CD4-positive, alpha-beta memory T cell (primary cell): ENCODE measurements around the gene RPGRIP1. TPM values are rescaled to one million over a fixed set of nuclear protein-coding genes. Genes with fewer than 3 reads are reported as not detected.
"Not testable (repeated sequence)": the region's sequence is repeated elsewhere in the genome, so short reads cannot be mapped to it uniquely, and the experiment has no call there.

Experiments used
- CTCF ChIA-PET: fragments of 350-600 bp; sonication (Branson Sonifier 250); formaldehyde crosslinking; loops from one replicate; lab custom pipeline; 2021; ENCODE audit warnings: inconsistent platforms; ENCODE audit not compliant: partially characterized antibody; lab: Charles Lee
- POLR2A ChIA-PET: fragments of 350-600 bp; sonication (Branson Sonifier 250); formaldehyde crosslinking; loops from one replicate; lab custom pipeline; 2021; ENCODE audit not compliant: partially characterized antibody; lab: Charles Lee
- DNase-seq, 5 donors: peaks; one replicate each; pipeline versions ENCODE4 v3.0.0 to v3.0.0-alpha.2; 2020 to 2022; ENCODE audit warnings: mixed read lengths in 1 of 5
- H3K27ac ChIP-seq: one replicate; pipeline ENCODE4 v1.7.0; 2013; ENCODE audit warnings: low read depth, low read length
- H3K27me3 ChIP-seq: 2 replicates; pipeline ENCODE4 v1.7.0; 2013; ENCODE audit warnings: mild to moderate bottlenecking, low read length, moderate library complexity; ENCODE audit not compliant: insufficient read depth
- H3K36me3 ChIP-seq: 2 replicates; pipeline ENCODE4 v1.7.0; 2013; ENCODE audit warnings: mild to moderate bottlenecking, low read length, moderate library complexity; ENCODE audit not compliant: insufficient read depth
- H3K4me1 ChIP-seq: 2 replicates; pipeline ENCODE4 v1.7.0; 2013; ENCODE audit warnings: mild to moderate bottlenecking, low read length, moderate library complexity; ENCODE audit not compliant: insufficient read depth
- H3K4me3 ChIP-seq, 2 donors: one replicate each; pipeline ENCODE4 v1.7.0; 2013; ENCODE audit warnings: low read length in 2 of 2, mild to moderate bottlenecking in 1 of 2
- H3K9me3 ChIP-seq, 2 donors: one replicate each; pipeline ENCODE4 v1.7.0; 2013; ENCODE audit warnings: low read length in 2 of 2, control low read depth in 1 of 2; ENCODE audit not compliant: control insufficient read depth in 1 of 2
- H3K27ac Mint-ChIP-seq, 7 donors: one replicate each; pipeline ENCODE4 v1.8.0; 2020 to 2021; ENCODE audit warnings: mixed read lengths in 7 of 7, mild to moderate bottlenecking in 6 of 7, inconsistent platforms in 3 of 7, moderate library complexity in 3 of 7
- H3K27me3 Mint-ChIP-seq, 2 donors: one replicate each; pipeline ENCODE4 v1.8.0; 2020 to 2021; ENCODE audit warnings: mixed read lengths in 2 of 2
- H3K36me3 Mint-ChIP-seq, 2 donors: one replicate each; pipeline ENCODE4 v1.8.0; 2020 to 2021; ENCODE audit warnings: mixed read lengths in 2 of 2, inconsistent platforms in 1 of 2, mild to moderate bottlenecking in 1 of 2
- H3K4me1 Mint-ChIP-seq, 4 donors: one replicate each; pipeline ENCODE4 v1.8.0; 2020 to 2021; ENCODE audit warnings: mixed read lengths in 4 of 4, mild to moderate bottlenecking in 1 of 4
- H3K4me3 Mint-ChIP-seq, 8 donors: one replicate each; pipeline ENCODE4 v1.8.0; 2020 to 2021; ENCODE audit warnings: mixed read lengths in 8 of 8, mild to moderate bottlenecking in 7 of 8, moderate library complexity in 6 of 8, inconsistent platforms in 3 of 8
- H3K9me3 Mint-ChIP-seq, 8 donors: one replicate each; pipeline ENCODE4 v1.8.0; 2020 to 2021; ENCODE audit warnings: mixed read lengths in 8 of 8, mild to moderate bottlenecking in 5 of 8, inconsistent platforms in 3 of 8, moderate library complexity in 1 of 8
- intact Hi-C: fragments of 100-400 bp; cut with micrococcal nuclease; formaldehyde crosslinking; loops from one replicate; pipeline ENCODE4 v1.15.1; 2023
- polyA plus RNA-seq, 2 donors: library from polyadenylated mRNA; unstranded; fragments of 300-500 nt; fragmentation: Illumina TruSeq; gene quantifications; one replicate each; pipeline ENCODE4 v1.2.3, GENCODE V29; 2021
- total RNA-seq, 2 experiments: library from RNA; stranded (reverse); gene quantifications; one replicate each; pipeline ENCODE4 v1.2.3, GENCODE V29; 2021

RPGRIP1 gene
- total and polyA plus RNA-seq, 4 experiments from 2014 or later, result 0.47 TPM; not detected in 3

DNA sequence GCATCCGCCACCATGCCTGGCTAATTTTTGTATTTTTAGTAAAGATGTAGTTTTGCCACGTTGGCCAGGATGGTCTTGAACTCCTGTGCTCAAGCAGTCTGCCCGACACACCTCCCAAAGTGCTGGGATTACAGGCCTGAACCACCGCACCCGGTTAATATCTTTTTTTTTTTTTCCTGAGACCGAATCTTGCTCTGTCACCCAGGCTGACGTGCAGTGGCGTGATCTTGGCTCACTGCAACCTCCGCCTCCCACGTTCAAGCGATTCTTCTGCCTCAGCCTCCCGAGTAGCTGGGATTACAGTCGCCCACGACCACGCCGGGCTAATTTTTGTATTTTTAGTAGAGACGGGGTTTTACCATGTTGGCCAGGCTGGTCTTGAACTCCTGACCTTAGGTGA, 7.2 kb upstream of the RPGRIP1 start:
- H3K27ac Mint-ChIP-seq, POLR2A ChIA-PET, DNase-seq, H3K4me3 ChIP-seq, H3K27me3 Mint-ChIP-seq, H3K9me3 Mint-ChIP-seq, H3K36me3 ChIP-seq, H3K4me3 Mint-ChIP-seq, H3K9me3 ChIP-seq, H3K27ac ChIP-seq, H3K27me3 ChIP-seq, CTCF ChIA-PET, intact Hi-C loops: not testable (repeated sequence)
- H3K36me3 Mint-ChIP-seq, result peaks cover 8 to 21% of the 10 kb centered on the region in 2 donors
- peaks cover 8 to 25% (median 15%) of the 10 kb centered on the region in 4 donors for H3K4me1 Mint-ChIP-seq
- H3K4me1 ChIP-seq, result peaks cover 15% of the 10 kb centered on the region

GRCh38 chr14:21275261-21275858, 4.5 kb upstream of the RPGRIP1 start:
- H3K4me3 Mint-ChIP-seq, result peak overlapping the region in 5 of 8 donors; percentile 23 to 71 (median 39)
- Histone ChIP-seq H3K9me3 (no peaks in the 10 kb centered on the region), H3K27me3 (no peaks in the 10 kb centered on the region), H3K4me3 (no peak overlapping the region), H3K27ac (no peak overlapping the region), H3K36me3 (no peaks in the 10 kb centered on the region), H3K4me1 (peaks cover 2% of the 10 kb centered on the region)
- POLR2A ChIA-PET, result interaction anchor here (0.6 to 1.5 kb wide), 3 partner anchors 10 to 25 kb away, joined by 3 to 6 read pairs (median 3); no protein-coding TSS in a partner anchor
- peak overlapping the region; percentile 5 to 88 (median 61) for H3K27ac Mint-ChIP-seq
- CTCF ChIA-PET, result interaction anchor here (0.6 to 1.8 kb wide), 4 partner anchors 11 to 254 kb away, joined by 3 to 5 read pairs (median 3); no protein-coding TSS in a partner anchor
- H3K9me3 Mint-ChIP-seq, result no peaks in the 10 kb centered on the region
- intact Hi-C loops, result no loop called here
- peaks cover 3 to 5% (median 4%) of the 10 kb centered on the region in 4 donors for H3K4me1 Mint-ChIP-seq
- no peak for DNase-seq
- H3K27me3 Mint-ChIP-seq, result no peaks in the 10 kb centered on the region
- no peaks in the 10 kb centered on the region for H3K36me3 Mint-ChIP-seq

GRCh38 chr14:21278632-21279031, 1.3 kb upstream of the RPGRIP1 start:
- H3K4me1 Mint-ChIP-seq, result peaks cover 3 to 5% (median 4%) of the 10 kb centered on the region in 4 donors
- H3K27ac Mint-ChIP-seq, result no peak overlapping the region
- Histone ChIP-seq H3K27me3 (no peaks in the 10 kb centered on the region), H3K9me3 (no peaks in the 10 kb centered on the region), H3K27ac (no peak overlapping the region), H3K4me1 (no peaks in the 10 kb centered on the region), H3K36me3 (no peaks in the 10 kb centered on the region), H3K4me3 (no peak overlapping the region)
- H3K27me3 Mint-ChIP-seq, result no peaks in the 10 kb centered on the region
- CTCF ChIA-PET, result interaction anchor here (0.7 kb wide), 1 partner anchor 231 kb away, joined by 3 read pairs; no protein-coding TSS in a partner anchor
- H3K9me3 Mint-ChIP-seq, result no peaks in the 10 kb centered on the region
- H3K4me3 Mint-ChIP-seq, result no peak overlapping the region
- no peaks in the 10 kb centered on the region for H3K36me3 Mint-ChIP-seq
- no peak for DNase-seq
- POLR2A ChIA-PET, result no interaction called here
- intact Hi-C loops, result no loop called here

DNA sequence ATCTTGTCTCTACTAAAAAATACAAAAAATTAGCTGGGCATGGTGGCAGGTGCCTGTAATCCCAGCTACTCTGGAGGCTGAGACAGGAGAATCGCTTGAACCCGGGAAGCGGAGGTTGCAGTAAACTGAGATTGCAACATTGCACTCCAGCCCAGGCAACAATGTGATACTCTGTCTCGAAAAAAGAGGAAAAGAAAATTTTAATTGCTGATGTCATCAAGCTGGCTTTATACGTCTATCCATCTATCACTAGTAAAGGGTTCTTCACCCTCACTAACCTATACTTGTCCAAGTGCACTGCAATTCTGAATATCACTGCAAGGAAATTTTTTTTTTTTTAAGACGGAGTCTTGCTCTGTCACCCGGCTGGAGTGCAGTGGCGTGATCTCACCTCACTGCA, 2.0 kb downstream of the RPGRIP1 start:
- H3K4me1 Mint-ChIP-seq, intact Hi-C loops, H3K36me3 ChIP-seq, H3K27me3 Mint-ChIP-seq, H3K36me3 Mint-ChIP-seq, H3K27ac Mint-ChIP-seq, H3K9me3 Mint-ChIP-seq, H3K4me3 Mint-ChIP-seq, CTCF ChIA-PET, H3K4me3 ChIP-seq, H3K4me1 ChIP-seq, DNase-seq, H3K27ac ChIP-seq, POLR2A ChIA-PET, H3K27me3 ChIP-seq, H3K9me3 ChIP-seq: not testable (repeated sequence)

DNA sequence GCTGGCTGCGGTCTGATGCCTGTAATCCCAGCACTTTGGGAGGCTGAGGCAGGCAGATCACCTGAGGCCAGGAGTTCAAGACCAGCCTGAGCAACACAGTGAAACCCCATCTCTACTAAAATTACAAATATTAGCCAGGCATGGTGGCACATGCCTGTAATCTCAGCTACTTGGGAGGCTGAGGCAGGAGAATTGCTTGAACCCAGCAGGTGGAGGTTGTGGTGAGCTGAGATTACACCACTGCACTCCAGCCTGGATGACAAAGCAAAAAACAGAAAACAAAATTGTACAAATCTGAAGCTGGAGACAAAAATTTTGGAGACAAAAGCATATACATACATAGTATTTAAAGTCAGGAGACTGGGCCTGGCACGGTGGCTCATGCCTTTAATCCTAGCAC, 6.6 kb downstream of the RPGRIP1 start:
- H3K36me3 ChIP-seq, H3K9me3 ChIP-seq, H3K27me3 ChIP-seq, H3K4me1 Mint-ChIP-seq, H3K4me3 ChIP-seq, DNase-seq, H3K27ac ChIP-seq, H3K9me3 Mint-ChIP-seq, intact Hi-C loops, H3K4me1 ChIP-seq, H3K27ac Mint-ChIP-seq, H3K27me3 Mint-ChIP-seq, POLR2A ChIA-PET, CTCF ChIA-PET, H3K36me3 Mint-ChIP-seq, H3K4me3 Mint-ChIP-seq: not testable (repeated sequence)

- H3K27me3 ChIP-seq, result no peaks in the 10 kb centered on the region
- H3K27ac ChIP-seq, result no peak overlapping the region
- H3K9me3 Mint-ChIP-seq, result no peaks in the 10 kb centered on the region
- no peak overlapping the region for H3K27ac Mint-ChIP-seq
- no peak overlapping the region for H3K4me3 ChIP-seq
- no peaks in the 10 kb centered on the region for H3K36me3 ChIP-seq
- POLR2A ChIA-PET, result no interaction called here
- CTCF ChIA-PET, result no interaction called here
- intact Hi-C loops, result no loop called here
- H3K4me3 Mint-ChIP-seq, result no peak overlapping the region
- no peaks in the 10 kb centered on the region for H3K9me3 ChIP-seq
- H3K4me1 Mint-ChIP-seq, result no peaks in the 10 kb centered on the region
- H3K36me3 Mint-ChIP-seq, result no peaks in the 10 kb centered on the region
- H3K27me3 Mint-ChIP-seq, result peaks cover 0 to 4% of the 10 kb centered on the region in 2 donors
- DNase-seq, result no peak
- H3K4me1 ChIP-seq, result no peaks in the 10 kb centered on the region
Measured at GRCh38 chr14:21287168-21287567, 7.3 kb downstream of the RPGRIP1 start.

- H3K27ac Mint-ChIP-seq, result not testable (repeated sequence)
Measured at GRCh38 chr14:21294026-21294425, 14.1 kb downstream of the RPGRIP1 start.

More at GRCh38 chr14:21294026-21294425, 14.1 kb downstream of the RPGRIP1 start:
- H3K4me3 ChIP-seq, H3K4me3 Mint-ChIP-seq, H3K4me1 Mint-ChIP-seq, H3K27me3 ChIP-seq, H3K4me1 ChIP-seq, DNase-seq, CTCF ChIA-PET, intact Hi-C loops, H3K27ac ChIP-seq, H3K9me3 Mint-ChIP-seq, H3K36me3 Mint-ChIP-seq, POLR2A ChIA-PET, H3K9me3 ChIP-seq, H3K36me3 ChIP-seq: not testable (repeated sequence)
- H3K27me3 Mint-ChIP-seq, result peaks cover 8 to 11% of the 10 kb centered on the region in 2 donors
